HG02763 (cell line): ENCODE data around the gene TENM4.

Source experiments
- ATAC-seq: cut with Tn5 transposase; IDR thresholded peaks from one replicate; pipeline ENCODE4 v1.9.1; 2021; ENCODE audit warnings: mild to moderate bottlenecking, moderate library complexity; ENCODE audit not compliant: unreplicated experiment

TENM4 gene

GRCh38 chr11:78783846-78784245 lies 657.0 kb downstream of the TENM4 start:
- no peak for ATAC-seq

- ATAC-seq = no peak
Measured at GRCh38 chr11:78783301-78783700, 657.5 kb downstream of the TENM4 start.

- no peak for ATAC-seq
Measured at GRCh38 chr11:78782725-78783124, 658.1 kb downstream of the TENM4 start.

GRCh38 chr11:78780889-78781288 lies 659.9 kb downstream of the TENM4 start:
- no peak for ATAC-seq

GRCh38 chr11:78773492-78773891 lies 667.3 kb downstream of the TENM4 start:
- no peak for ATAC-seq

GRCh38 chr11:78773077-78773476 lies 667.8 kb downstream of the TENM4 start:
- ATAC-seq = no peak

- no peak for ATAC-seq
Measured at GRCh38 chr11:78772186-78772585, 668.6 kb downstream of the TENM4 start.

GRCh38 chr11:78770931-78771330 lies 669.9 kb downstream of the TENM4 start:
- no peak for ATAC-seq

GRCh38 chr11:78768971-78769370 lies 671.9 kb downstream of the TENM4 start:
- no peak for ATAC-seq

GRCh38 chr11:78768345-78768744 lies 672.5 kb downstream of the TENM4 start:
- ATAC-seq = no peak

GRCh38 chr11:78767027-78767932 lies 673.5 kb downstream of the TENM4 start:
- ATAC-seq = no peak

GRCh38 chr11:78764946-78765345 lies 675.9 kb downstream of the TENM4 start:
- no peak for ATAC-seq

GRCh38 chr11:78763664-78764063 lies 677.2 kb downstream of the TENM4 start:
- ATAC-seq = no peak

GRCh38 chr11:78762105-78762504 lies 678.7 kb downstream of the TENM4 start:
- ATAC-seq = no peak

GRCh38 chr11:78759071-78759470 lies 681.8 kb downstream of the TENM4 start:
- ATAC-seq = no peak

- no peak for ATAC-seq
Measured at GRCh38 chr11:78753297-78753696, 687.5 kb downstream of the TENM4 start.

- no peak for ATAC-seq
Measured at GRCh38 chr11:78752494-78752893, 688.3 kb downstream of the TENM4 start.

- no peak for ATAC-seq
Measured at GRCh38 chr11:78748918-78749690, 691.7 kb downstream of the TENM4 start.

GRCh38 chr11:78744949-78745348 lies 695.9 kb downstream of the TENM4 start:
- ATAC-seq = no peak

GRCh38 chr11:78744202-78744601 lies 696.6 kb downstream of the TENM4 start:
- ATAC-seq = no peak

GRCh38 chr11:78742430-78742829 lies 698.4 kb downstream of the TENM4 start:
- no peak for ATAC-seq

GRCh38 chr11:78741741-78742140 lies 699.1 kb downstream of the TENM4 start:
- no peak for ATAC-seq
